Measurements from ENCODE around the gene LAMC3.

LAMC3 gene

DNA sequence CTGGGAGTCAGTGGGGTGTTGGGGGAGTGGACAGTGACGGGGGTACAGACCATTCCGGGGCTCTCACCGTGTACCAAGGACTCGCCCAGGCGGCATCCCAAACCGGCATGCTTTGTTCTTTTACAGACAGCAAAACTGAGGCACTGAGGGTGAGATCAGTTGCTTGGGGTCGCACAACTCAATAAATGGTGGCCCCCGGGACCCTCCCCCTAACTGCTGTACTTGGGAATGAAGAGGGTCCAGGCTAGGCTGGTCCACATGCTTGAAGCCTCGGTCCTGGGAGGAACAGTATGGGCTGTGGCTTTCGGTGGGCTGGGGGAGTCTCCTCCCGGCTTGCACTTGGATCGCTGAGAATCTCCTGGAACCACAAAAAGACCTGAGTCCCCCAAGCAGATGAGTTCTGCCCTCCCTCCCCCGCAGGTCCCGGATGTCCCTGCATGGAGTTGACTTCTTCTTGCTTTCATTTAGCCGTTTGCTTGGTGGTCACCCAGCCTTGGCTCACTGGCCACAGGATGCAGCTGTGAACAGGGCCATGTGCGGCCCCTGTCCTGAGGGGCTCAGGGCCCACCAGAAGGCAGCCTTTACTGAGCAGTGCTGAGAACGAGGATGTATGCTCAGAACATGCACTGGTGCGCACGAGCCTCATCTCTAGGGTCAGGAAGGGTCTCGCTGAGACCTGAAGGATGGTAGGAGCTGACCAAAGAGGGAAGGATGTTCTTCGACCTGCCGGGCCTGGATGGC lies 4.2 kb downstream of the LAMC3 start:
- no peak for DNase-seq

DNA sequence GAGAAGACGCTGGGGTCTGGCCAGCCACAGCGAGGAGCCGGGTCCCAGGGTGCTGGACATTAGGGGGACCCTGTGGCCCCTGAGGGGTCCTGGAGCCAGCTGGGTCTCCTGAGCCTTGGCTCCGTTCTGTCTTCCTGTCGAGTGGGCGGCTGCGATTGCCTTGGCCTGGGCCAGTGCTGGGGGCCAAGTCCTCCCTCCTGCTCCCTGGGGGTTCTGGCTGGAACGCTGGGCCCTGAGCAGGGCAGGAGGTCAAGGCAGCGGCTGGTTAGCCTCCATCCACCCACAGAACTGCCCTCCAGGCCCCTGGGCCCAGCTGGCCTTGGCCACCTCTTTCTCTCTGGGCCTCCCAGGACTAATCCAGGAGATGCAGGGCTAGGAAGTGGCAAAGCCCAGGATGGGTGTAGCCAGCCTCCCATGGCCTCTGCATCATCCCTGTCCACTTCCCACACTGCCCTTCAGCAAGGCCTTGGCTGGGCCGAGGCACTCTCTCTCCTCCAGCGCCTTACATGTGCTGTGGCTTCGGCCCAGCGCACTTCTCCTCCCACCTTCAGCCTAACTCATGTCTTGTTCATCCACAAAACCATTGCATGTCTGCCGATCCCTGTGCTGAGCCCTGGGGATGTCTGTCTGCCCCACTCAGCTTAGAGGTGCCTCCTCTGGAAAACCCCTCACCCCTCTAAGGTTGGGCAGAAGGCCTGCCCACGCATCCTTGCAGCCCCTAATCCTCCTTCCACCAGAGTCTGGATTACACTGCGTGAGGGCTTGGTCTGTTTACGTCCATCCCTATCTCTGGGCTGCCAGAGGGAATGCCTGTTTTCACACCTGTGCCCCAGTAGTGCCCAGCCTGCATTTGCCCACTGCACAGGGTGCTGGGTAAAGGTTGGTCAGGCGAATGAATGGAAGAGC lies 5.0 kb downstream of the LAMC3 start:
- DNase-seq: no peak

DNA sequence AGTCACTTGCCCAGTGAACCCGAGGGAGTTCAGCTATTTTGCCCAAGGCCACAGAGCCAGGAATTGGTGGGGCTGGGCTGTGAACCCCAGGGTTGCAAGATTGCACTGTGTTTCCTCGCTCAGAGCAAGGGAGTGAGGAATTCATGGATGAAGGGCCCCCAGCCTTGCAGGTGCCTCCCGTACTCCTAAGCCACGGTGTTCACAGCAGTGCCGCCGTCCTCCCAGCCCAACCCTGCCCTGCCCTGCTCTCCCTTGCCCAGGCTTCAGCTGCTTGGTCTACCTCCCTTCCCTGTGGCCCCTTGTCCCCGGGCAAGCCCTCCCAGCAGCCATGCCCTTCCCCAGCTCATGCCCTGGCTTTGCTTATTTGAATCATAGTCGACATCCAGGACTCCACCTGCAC lies 6.1 kb downstream of the LAMC3 start:
- no peak for DNase-seq

DNA sequence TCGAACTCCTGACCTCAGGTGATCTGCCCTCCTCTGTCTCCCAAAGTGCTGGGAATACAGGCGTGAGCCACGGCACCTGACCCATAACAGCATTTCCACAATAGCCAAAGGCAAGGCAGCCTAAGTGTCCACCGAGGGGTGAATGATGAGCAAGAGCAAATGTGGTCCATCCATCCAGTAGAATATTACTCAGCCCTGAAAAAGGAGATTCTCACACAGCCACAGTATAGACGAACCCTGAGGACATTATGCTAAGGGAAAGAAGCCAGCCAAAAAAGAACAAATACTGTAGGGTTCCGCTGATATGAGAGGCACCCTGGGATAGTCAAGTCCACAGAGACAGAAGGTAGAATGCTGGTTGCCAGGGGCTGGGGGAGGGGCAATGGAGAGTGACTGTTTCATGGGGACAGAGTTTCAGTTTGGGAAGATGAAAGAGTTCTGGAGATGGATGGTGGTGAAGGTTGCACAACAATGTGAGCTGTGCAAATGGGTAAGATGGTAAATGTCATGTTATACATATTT lies 7.0 kb downstream of the LAMC3 start:
- DNase-seq: no peak

DNA sequence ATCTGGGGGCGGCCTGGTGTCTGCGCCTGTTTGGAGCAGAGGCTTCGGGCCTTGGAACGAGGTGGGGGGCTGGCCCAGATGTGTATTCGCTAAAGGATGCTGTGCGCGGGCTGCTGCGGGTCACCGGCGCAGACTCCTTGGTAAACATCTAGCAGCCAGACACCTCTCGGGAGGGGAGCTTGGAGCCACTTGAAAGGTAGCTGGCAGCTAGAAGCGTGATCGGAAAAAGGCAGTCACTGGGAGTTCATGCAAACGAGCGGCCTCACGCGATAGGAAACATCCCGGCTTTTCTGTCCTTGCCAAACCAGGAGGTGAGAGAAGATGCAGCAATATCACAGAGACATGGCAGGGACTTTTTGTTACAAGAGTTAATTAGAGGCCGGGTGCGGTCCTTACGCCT lies 8.1 kb downstream of the LAMC3 start:
- DNase-seq: no peak

DNA sequence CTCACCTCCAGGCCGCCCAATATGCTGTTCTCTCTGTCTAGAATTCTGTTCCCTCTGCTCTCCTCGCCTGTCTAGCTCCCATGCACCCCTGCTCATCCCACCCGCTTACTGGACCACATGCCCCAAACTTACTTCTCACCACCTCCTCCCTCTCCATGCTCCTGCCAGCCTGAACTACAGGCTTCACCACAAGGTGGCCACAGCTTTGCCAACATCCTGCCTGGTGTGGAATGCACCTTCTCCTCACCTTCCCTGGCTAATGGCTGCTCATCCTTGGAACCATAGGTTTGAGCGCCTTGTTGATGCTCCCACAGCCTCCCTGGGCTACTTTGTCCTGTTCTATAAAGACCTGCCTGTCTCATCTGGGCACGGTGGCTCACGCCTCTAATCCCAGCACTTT lies 9.6 kb downstream of the LAMC3 start:
- no peak for DNase-seq

DNA sequence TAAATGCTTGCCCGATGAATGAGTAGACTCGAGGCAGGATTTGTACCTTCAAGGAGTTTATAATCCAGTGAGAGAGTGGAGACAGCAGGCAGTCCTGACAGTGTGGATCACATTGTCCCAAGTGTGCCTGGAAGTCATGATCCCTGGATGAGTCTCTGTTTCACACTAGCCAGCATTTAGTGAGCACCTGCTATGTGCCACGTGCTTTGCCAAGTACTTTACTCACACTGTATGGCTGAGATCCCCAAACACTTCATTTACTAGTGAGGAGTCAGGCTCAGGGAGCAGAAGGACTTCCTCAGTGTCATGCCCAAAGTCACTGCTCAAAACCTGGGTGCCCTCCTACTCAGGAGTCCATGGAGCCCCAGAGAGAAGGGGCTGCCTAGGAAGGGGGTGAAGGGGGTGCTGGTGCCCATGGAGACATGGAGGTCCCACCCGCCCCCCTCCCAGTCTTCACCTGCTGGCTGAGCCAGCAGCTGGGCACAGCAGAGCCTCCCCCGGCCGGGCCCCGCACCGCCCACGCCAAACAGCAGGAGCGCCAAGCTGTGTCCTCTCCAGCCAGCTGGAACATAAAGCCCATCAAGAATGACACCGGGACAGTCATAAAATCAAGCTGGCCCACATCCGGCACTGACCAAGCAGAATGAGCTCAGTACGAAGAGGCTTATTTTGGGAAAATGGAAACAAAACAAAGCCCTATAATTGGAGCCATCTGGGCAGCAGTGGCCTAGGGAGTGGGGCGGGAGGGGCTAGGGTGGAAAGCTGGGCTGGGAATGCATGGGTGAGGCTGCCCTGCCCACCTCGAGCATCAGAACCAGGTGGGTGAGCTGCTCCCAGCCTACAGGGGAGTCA lies 10.6 kb downstream of the LAMC3 start:
- no peak for DNase-seq

DNA sequence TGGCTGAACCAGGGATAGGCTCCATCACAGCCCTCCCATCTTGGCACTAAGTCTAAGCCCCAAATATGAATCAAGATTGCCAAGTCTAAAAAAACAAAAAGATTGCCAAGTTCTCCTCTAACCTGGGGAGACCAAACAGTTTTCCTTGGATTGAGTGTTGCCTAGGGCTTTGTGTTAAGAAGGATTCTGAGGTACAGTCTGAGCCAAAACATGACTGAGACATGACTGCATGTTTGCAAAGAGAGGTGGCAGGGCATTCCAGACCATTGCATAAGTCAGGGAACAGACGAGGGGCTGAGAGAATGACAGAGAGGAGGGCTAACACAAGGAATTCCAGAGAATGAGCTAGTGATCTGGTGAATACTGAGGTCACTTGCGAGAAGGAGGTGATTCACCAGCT lies 11.4 kb downstream of the LAMC3 start:
- DNase-seq: no peak

DNA sequence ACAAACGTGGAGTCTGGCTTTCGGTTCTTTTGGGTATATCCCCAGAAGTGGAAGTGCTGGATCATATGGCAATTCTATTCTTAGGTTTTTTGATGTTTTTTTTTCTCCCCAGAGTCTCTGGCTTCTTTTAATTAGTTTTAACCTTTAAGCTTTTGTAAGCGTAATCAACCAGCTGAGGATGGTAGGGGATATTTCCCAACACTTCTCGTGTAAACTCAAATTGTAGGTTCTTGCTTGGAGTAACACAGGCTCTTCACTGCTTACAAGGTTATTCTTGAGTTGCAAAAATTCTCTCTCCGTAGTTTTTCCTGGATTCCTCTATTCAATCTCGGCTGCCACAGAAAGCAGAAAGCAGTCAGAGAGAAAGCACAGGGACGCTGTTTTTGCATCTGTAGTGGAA lies 11.9 kb downstream of the LAMC3 start:
- DNase-seq: no peak

DNA sequence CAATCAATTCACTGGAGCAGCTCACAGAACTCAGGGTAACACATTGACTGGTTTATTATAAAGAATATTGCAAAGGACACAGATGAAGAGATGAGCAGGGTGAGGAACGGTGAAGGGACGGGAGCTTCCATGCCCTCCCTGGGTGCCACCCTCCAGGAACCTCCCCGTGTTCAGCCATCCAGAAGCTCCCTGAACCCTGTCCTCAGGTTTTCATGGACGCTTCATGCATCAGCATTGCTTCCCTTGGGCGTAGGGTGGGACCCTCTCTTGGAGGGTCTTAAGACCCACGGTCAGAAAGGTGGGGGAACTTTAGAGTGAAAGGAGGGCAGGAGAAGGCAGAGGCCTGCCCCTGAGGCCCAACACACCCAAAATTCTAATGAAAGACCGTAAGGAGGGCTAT lies 12.8 kb downstream of the LAMC3 start:
- DNase-seq: no peak

DNA sequence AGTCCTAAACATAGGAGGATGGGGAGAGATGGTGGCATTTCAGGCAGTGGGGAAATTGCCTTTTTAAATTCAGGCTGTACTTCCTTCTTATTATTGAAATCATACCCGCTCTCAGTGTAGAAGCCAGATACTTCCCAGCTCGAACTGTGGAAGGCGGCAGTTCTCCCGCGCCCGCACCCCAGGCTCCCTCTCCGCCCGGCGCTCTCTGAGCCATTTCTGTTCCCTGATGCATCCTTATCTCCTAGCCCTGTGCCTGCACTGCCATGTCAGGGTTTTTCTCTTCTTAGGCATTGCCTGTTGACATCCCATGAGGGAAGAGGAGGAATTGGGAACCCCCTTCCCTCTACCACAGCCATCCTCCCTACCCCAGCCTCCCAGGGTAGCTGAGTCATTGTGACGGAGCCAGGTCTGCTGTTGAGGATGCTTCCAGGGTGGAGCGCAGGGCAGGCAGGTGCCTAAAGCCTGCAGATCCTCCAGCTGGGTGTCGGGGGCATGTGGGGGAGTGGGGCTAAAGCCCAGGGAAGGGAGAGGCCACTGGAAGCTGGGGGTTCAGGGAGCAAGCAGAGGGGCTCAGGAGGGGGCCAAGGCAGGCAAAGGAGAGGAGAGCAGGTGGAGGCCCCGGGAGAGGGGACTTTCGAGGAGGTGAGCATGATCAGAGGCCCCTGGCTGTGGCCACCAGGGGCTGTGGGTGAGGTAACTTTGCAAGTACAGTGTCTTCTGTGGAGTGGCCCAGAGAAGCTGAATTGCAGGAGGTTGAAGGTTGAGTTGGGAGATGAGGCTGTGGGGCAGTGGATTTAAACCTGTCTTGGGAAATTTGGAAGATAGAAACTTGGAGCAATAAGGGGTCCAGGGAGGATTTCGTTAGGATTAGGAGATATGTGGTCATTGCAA lies 16.2 kb downstream of the LAMC3 start:
- no peak for DNase-seq

DNA sequence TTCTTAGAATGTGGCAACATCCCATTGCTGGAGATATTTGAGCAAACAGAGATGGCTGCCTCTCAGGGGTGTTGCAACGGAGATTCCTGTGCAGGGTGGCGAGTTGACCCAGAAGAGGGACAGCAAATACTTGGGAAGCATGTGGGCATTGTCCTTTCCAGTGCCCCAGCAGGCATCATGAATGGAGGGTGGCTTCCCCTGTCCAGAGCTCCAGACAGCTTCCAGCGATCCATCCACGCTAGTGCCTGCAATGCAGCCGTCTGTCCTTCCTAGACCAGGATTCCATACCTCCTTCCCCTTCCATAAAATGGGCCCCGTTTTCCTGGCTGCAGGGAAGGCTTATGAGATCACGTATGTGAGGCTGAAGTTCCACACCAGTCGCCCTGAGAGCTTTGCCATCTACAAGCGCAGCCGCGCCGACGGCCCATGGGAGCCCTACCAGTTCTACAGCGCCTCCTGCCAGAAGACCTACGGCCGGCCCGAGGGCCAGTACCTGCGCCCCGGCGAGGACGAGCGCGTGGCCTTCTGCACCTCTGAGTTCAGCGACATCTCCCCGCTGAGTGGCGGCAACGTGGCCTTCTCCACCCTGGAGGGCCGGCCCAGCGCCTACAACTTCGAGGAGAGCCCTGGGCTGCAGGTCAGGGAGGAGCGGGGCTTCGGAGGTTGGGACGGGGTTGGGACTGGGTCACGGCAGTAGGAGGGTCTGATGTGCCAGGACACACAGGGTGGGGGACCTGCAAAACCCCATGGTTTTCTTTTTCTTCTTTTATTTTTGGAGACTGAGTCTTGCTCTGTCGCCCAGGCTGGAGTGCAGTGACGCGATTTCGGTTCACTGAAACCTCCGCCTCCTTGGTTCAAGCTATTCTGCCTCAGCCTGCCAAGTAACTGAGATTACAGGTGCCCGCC lies 17.2 kb downstream of the LAMC3 start:
- DNase-seq: no peak

DNA sequence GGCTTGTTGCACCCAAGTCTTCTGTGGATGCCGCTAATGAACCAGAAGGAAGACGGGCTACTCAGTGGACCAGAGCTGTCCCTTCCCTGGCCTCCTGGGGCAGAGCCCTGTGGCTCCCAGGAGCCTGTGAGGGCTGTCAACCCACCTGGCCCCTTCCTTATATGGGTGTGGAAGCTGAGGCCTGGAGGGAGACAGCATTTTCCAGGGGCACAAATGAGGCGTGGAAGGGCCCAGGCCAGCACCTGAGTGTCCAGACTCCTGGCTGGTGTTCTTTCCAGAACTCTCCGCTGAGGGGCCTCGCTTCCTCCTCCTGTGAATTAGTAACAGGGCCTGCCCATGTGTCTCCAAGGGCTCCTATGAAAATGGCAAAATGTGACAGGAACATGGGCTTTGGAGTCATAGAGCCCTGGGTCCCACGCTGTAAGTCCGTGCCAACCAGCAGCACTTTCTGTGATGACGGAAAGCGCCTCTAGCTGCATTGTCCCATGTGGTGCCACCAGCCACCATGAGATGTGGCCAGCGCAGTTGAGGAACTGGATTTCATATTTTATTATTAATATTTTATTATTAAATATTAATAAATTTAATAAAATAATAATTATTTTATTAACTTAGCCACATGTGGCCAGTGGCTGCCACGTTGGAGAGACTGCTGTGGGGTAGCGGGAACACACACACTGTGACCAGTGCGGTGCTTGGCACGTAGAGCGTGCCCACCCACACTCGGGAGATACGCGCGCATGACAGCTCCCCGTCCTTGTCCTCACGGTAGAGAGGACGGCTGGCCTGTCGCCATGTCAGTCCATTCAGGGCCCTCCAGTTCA lies 18.3 kb downstream of the LAMC3 start:
- DNase-seq: no peak

DNA sequence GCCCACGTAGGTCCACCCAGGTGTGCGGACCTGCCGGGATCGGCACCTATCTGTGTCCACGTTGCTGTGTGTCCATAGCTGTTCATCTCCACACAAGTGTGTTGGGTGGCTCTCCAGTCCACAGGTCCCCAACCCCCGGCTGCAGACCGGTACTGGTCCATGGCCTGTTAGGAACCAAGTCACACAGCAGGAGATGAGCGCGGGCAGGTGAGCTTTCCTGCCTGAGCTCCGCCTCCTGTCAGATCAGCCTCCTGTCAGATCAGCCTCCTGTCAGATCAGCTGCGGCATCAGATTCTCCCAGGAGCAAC lies 18.9 kb downstream of the LAMC3 start:
- DNase-seq: no peak

DNA sequence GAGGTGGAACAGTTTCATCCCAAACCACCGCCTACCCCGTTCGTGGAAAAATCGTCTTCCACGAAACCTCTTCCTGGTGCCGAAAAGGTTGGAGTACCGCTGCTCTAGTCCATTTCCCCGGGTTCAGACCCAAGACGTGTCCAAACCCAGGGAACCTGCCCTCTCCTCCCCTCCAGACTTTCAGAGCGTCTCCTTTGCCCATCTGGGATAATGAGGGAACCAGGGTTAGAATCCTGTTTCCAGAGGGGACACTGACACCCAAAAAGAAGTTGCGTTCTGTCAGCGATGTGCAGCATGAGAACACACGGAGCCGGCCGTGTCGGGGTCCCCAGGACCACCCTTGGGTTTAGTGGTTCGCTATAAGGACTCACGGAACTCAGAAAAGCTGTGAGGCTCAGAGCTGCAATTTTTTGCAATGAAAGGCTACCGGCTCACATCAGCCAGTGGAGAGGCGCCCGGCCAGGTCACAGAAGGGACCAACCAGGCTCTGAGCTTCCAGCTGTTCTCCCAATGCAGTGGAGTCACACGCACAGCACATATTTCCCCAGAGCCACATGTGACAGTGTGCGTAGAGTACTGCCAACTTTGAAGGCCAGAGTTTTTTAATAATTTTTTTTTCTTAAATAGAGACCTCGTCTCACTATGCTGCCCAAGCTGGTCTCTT lies 19.4 kb downstream of the LAMC3 start:
- no peak for DNase-seq

DNA sequence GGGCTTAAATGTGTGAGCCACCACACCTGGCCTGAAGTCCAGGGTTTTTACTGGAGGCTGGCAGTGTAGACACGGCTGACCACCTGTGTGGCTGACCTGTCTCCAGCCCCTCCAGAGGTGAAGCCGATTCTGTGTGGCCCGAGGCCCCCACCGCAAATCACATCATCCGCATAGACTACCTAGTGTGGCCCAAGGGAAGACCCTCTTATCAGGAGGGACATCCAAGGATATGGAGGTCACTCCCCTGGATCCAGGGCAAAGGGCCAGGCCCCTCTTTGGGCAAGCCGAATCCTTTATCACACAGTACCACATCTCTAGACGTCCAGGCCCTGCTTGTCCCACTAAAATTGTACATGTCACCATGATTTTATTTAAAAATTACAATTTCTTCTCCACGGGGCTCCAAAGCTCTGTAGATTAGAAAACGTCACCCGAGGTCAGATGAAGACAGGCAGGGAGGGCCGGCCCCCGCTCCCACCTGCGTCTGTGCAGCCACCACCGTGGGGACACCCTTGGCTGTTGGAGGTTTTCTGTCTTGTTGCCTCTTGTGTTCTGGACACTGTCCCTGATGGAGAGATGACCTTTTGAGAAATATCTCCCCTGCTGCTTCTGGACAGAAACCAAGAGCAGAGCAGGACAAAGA lies 20.1 kb downstream of the LAMC3 start:
- DNase-seq: no peak

DNA sequence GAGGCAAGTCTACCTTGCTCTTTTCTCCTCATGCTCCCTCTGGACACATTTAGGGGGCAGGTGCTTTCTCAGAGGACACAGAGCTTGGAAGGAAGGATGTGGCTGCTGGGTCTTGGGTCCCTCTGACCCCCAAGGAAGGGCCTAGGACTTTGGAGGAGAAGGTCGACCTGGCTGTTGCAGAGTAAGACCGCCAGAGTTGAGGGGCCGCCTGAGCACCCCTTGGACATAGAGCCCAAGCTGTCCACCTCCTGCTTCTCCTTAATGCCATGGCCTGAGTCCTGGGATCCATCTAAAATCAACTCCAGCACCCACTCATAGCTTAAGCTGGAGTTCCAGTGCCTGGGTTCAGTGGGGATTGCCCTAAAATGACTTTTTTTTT lies 20.6 kb downstream of the LAMC3 start:
- no peak for DNase-seq

DNA sequence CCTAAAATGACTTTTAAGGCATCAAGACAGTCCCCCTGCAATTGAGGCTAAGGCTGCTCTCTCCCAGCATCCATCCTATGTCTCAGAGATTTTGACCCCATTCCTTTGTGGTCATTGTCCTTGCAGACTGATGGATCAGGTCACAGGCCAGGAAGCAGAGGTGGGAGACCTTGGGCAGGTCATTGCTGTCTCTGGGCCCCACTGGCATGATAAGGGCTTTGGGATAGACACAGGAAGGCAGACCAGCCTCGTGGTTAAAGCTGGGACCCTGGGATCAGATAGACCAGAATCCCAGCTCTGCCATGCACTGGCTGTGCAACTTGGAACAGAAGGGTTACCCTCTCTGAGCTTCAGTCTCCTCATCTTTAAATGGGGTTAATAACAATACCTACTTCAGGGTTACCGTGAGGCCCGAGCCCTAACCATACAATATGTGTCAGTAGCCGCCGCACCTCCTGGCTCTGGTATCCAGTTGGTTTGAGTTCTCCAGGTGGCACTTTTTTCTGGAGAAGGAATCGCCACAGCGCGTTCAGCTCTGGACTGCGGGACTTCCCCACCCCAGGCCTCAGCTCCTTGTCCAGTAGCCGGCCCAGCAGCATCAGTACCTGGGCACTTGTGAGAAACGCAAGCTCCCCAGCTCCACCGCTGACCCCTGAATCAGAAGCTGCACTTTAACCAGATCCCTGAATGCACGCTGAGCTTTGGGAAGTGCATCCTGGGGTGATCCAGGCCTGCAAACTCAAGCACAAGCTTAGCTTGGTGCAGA lies 21.4 kb downstream of the LAMC3 start:
- DNase-seq: no peak
